ENCODE data around the gene PPFIBP2. TPM values are rescaled to one million over a fixed set of nuclear protein-coding genes. Genes with fewer than 3 reads are reported as not detected.

Gene PPFIBP2
- total and polyA plus RNA-seq, 2 of the 13 experiments (the other 11 are each of a cell fraction or from before 2014, with no cell fraction given), result 15.0 to 52.5 TPM

- Histone ChIP-seq H3K36me3 (replicated peaks in 1 of 2; ENCODE audit: control insufficient read depth in 1 of 2, insufficient read depth in 2 of 2, low read length in 2 of 2) (no peaks in the 10 kb centered on the region; a peak in 1 of 5 replicates), H3K4me3 (replicated peaks in 1 of 3; ENCODE audit: insufficient read depth in 1 of 3, low read depth in 2 of 3, low read length in 3 of 3) (no peak overlapping the region), H3K27ac (ENCODE audit: extremely low read length, insufficient read depth, low read length) (no peak overlapping the region), H3K9ac (ENCODE audit: insufficient read depth, low read depth, low read length) (no peak overlapping the region), H3K79me2 (ENCODE audit: insufficient read depth, low read length) (no peaks in the 10 kb centered on the region), H4K20me1 (ENCODE audit: insufficient read depth, low read length) (no peaks in the 10 kb centered on the region), H3K9me3 (ENCODE audit: low read length) (no peaks in the 10 kb centered on the region), H2AFZ (ENCODE audit: low read length) (no peak overlapping the region), H3K4me1 (ENCODE audit: insufficient read depth, low read length) (peaks cover 21% of the 10 kb centered on the region), H3K4me2 (ENCODE audit: low read depth, low read length) (no peak overlapping the region), H3K27me3 (ENCODE audit: control insufficient read depth in 1 of 2, insufficient read depth in 2 of 2, low read length in 2 of 2) (peaks cover 0 to 5% of the 10 kb centered on the region in 2 experiments; a peak in 2 of 5 replicates)
- intact Hi-C loops (cut with micrococcal nuclease; ENCODE audit: unreplicated experiment) (no loop called here), in situ Hi-C loops (cut with HindIII; ENCODE audit: extremely low pct_ligation_motif_present, low pct_unique_long_range_greater_than_20kb) (no loop called here)
- no peak for TF ChIP-seq ETV5 (CRISPR knock-in tag; IDR thresholded peaks at IDR 0.05; ENCODE audit: borderline replicate concordance)
- no peak for DNase-seq (ENCODE audit: low spot score)
- ChIA-PET POLR2A (no interaction called here), CTCF (ENCODE audit: low intra/inter-chr PET ratio, low total read pairs) (no interaction called here)
- FAIRE-seq, result no peak
- no TSS peak for BruUV-seq (replicated peaks)
- no CpG with 5 or more reads among the region's 2 CpGs for WGBS (ENCODE audit: low lambda C conversion rate)
- ATAC-seq, result no peak
Measured at GRCh38 chr11:7667460-7667859, 153.7 kb downstream of the PPFIBP2 start.

- Histone ChIP-seq H3K27ac (ENCODE audit: extremely low read length, insufficient read depth, low read length) (no peak overlapping the region), H3K4me2 (ENCODE audit: low read depth, low read length) (no peak overlapping the region), H3K27me3 (ENCODE audit: control insufficient read depth in 1 of 2, insufficient read depth in 2 of 2, low read length in 2 of 2) (peaks cover 0 to 13% of the 10 kb centered on the region in 2 experiments; a peak in 3 of 5 replicates), H3K36me3 (replicated peaks in 1 of 2; ENCODE audit: control insufficient read depth in 1 of 2, insufficient read depth in 2 of 2, low read length in 2 of 2) (no peaks in the 10 kb centered on the region; a peak in 1 of 5 replicates), H3K4me1 (ENCODE audit: insufficient read depth, low read length) (peaks cover 30% of the 10 kb centered on the region), H2AFZ (ENCODE audit: low read length) (no peak overlapping the region), H3K4me3 (replicated peaks in 1 of 3; ENCODE audit: insufficient read depth in 1 of 3, low read depth in 2 of 3, low read length in 3 of 3) (no peak overlapping the region), H3K9ac (ENCODE audit: insufficient read depth, low read depth, low read length) (no peak overlapping the region), H3K9me3 (ENCODE audit: low read length) (no peaks in the 10 kb centered on the region), H3K79me2 (ENCODE audit: insufficient read depth, low read length) (no peaks in the 10 kb centered on the region), H4K20me1 (ENCODE audit: insufficient read depth, low read length) (no peaks in the 10 kb centered on the region)
- DNase-seq (ENCODE audit: low spot score) (no peak), FAIRE-seq (no peak), ATAC-seq (no peak)
- BruUV-seq (replicated peaks), result no TSS peak
- intact Hi-C loops (cut with micrococcal nuclease; ENCODE audit: unreplicated experiment), result no loop called here
- 68% methylated on average over 7 of the region's 7 CpGs for WGBS (ENCODE audit: low lambda C conversion rate)
- TF ChIP-seq ZNF20 (CRISPR knock-in tag; IDR thresholded peaks at IDR 0.05) (no peak), FOSL1 (CRISPR knock-in tag; IDR thresholded peaks at IDR 0.05; ENCODE audit: borderline replicate concordance) (no peak), ZNF704 (CRISPR knock-in tag; IDR thresholded peaks at IDR 0.05; ENCODE audit: borderline replicate concordance) (no peak), TP53 (CRISPR knock-in tag; conservative IDR thresholded peaks at IDR 0.05) (no peak), AGO2 (optimal IDR thresholded peaks at IDR 0.05; ENCODE audit: low read depth, low read length) (no peak), ARHGAP35 (CRISPR knock-in tag; IDR thresholded peaks at IDR 0.05; ENCODE audit: borderline replicate concordance) (no peak), NFRKB (IDR thresholded peaks at IDR 0.05) (no peak), SOX13 (IDR thresholded peaks at IDR 0.05) (no peak), SOX13 (CRISPR knock-in tag; conservative IDR thresholded peaks at IDR 0.05 in 1 of 2, IDR thresholded peaks at IDR 0.05 in 1 of 2) (no peak), SMARCE1 (IDR thresholded peaks at IDR 0.05; ENCODE audit: borderline replicate concordance) (no peak), MZF1 (CRISPR knock-in tag; IDR thresholded peaks at IDR 0.05; ENCODE audit: borderline replicate concordance) (no peak), FOXO1 (CRISPR knock-in tag; IDR thresholded peaks at IDR 0.05) (no peak), ZNF382 (CRISPR knock-in tag; IDR thresholded peaks at IDR 0.05; ENCODE audit: borderline replicate concordance) (no peak), ZFAT (CRISPR knock-in tag; conservative IDR thresholded peaks at IDR 0.05) (no peak), MAF1 (CRISPR knock-in tag; IDR thresholded peaks at IDR 0.05; ENCODE audit: borderline replicate concordance) (no peak), YY1 (IDR thresholded peaks at IDR 0.05; ENCODE audit: insufficient read depth, insufficient replicate concordance, low read depth, low read length) (no peak), MIER3 (CRISPR knock-in tag; IDR thresholded peaks at IDR 0.05; ENCODE audit: borderline replicate concordance) (no peak)
- in situ Hi-C loops (cut with HindIII; ENCODE audit: extremely low pct_ligation_motif_present, low pct_unique_long_range_greater_than_20kb), result no loop called here
- CTCF ChIA-PET (ENCODE audit: low intra/inter-chr PET ratio, low total read pairs), result no interaction called here
- POLR2A ChIA-PET, result no interaction called here
Measured at GRCh38 chr11:7668464-7668863, 154.7 kb downstream of the PPFIBP2 start.
